Dermis microvascular lymphatic vessel endothelial cell (primary cell): ENCODE results near the gene TLE3. TPM values are rescaled to one million over a fixed set of nuclear protein-coding genes. Genes with fewer than 3 reads are reported as not detected.

ENCODE experiments used
- DNase-seq, 2 donors: peaks; one replicate each; pipeline versions ENCODE4 v3.0.0 to v3.0.0-alpha.2; 2010; ENCODE audit warnings: low read depth in 2 of 2
- total RNA-seq: library from RNA; depleted of rRNA; stranded (reverse); fragments of >200 nt; gene quantifications from 2 replicates; pipeline ENCODE4 v1.2.1, GENCODE V29; 2014

TLE3 gene
- total RNA-seq, 1 donor from 2014 or later, result 11.4 TPM

GRCh38 chr15:70084461-70084860 lies 13.3 kb downstream of the TLE3 start:
- DNase-seq, result no peak

- DNase-seq, result no peak
Observed at GRCh38 chr15:70083946-70084345, 13.8 kb downstream of the TLE3 start.

DNA sequence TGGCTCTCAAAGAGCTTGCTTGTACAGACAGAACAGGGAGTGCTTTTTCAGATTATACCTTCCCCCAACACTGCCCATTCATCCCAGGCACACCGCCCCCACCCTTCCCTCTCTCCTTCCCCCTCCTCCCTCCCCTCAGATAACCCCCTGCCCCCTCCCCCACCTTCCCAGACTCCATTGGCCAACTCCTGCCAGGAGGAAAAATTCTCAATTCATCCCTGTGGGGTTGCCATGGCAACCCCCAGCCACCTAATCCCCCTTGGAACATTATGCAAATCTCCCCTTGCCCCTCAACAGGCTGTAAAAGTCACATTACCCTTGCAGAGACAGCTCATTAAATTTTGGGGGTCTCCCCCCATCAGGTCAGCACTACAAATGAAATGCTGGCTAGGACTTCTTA lies 14.3 kb downstream of the TLE3 start:
- DNase-seq, result no peak

GRCh38 chr15:70082281-70082900 lies 15.3 kb downstream of the TLE3 start:
- DNase-seq, result no peak

- DNase-seq, result no peak
Observed at GRCh38 chr15:70081612-70082011, 16.1 kb downstream of the TLE3 start.

GRCh38 chr15:70080347-70080746 lies 17.4 kb downstream of the TLE3 start:
- DNase-seq, result no peak

DNA sequence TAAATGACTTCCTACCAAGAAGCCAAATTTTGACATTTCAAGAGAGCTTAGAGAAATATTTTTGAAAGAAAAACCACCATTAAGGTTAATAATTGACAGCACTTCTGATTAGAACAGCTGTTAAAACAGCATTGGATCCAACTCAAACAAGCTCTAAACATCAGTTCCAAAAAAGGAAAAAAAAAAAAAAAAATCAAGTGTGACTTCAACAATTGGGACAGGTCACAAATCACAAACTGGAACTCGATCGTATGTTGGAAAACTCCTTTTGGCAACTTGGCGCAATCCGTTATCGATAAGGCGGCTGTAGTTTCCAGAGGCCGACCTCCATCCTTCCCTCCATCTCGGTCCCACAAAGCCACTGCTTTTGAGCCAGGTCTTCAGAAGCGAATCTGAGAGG lies 17.8 kb downstream of the TLE3 start:
- DNase-seq, result no peak

GRCh38 chr15:70078578-70079417 lies 18.9 kb downstream of the TLE3 start:
- DNase-seq, result no peak

- no peak for DNase-seq
Observed at GRCh38 chr15:70077188-70078147, 20.2 kb downstream of the TLE3 start.

GRCh38 chr15:70074380-70074779 lies 23.3 kb downstream of the TLE3 start:
- no peak for DNase-seq

DNA sequence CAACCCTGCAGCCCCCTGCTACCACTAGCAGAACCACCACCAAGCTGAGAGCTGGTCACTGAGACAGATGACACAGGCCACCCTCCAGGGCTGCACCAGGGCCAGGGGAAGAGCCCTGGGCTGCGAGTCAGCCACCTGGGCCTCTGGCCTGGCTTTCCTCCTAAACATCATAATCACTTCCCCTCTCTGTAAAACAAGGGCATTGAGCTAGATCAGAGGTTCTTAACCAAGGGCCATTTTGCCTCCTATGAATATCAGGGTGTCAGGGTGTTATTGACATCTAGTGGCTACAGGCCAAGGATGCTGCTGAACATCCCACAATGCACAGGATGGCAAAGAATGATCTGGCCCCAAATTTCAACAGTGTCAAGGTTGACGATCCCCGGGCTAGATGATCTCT lies 25.2 kb downstream of the TLE3 start:
- DNase-seq, result no peak

- no peak for DNase-seq
Observed at GRCh38 chr15:70071799-70072198, 25.9 kb downstream of the TLE3 start.

DNA sequence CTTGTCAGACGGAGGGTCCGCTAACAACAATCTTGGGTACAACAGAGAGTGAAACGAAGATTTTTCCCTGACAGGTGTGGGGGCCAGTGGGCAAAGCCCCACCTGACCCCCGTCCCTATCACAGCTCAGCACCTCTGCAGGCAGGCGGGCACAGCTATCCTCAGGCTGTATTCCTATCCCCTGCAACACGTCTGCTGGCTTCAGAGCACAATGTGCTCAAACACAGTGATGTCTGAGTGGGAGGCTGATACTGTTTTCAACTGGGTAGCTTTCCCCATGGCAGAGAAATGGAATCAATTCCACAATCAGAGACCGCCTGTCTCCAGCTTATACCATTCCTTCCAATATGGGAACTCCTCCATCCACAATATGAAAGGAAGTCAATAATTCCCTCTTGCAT lies 28.0 kb downstream of the TLE3 start:
- DNase-seq, result no peak

DNA sequence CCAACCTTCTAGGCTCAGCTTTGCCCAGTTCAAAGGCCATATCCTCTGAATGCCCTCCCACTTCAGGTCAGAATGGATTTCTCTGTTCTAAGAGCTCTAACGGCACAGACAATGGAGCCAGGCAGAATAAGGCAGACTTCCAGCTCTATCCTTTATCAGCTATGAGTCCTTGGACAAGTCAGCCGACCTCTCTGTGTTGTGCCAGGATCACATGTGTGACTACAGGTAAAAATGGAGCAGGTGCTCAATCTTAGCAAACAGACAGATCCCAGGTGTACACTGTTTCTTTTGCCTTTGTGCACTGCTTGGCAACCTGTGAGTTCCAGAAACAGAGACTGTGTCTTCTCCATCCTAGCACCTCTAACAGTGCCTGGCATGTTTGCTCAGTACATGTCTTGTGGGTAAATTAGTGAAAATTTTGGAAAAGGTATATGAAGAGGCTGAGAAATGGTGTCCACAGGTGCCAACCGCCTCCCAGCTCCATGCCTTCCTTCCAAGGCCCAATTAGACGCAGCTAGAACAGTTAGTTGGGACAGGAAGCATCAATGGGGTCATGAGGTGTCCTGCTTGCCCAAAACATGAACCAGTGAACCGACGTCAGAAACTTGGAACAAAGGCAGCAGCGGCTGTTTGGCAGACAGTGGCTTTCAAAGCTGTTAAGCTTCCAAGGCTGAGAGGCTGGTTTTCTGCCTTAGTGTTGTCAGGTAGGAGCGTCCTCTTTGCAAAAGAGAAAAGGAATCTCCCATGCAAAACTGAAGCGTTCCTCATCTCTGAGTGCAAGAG lies 28.7 kb downstream of the TLE3 start:
- DNase-seq, result no peak

- DNase-seq, result no peak
Observed at GRCh38 chr15:70067681-70068080, 30.0 kb downstream of the TLE3 start.

GRCh38 chr15:70067011-70067410 lies 30.7 kb downstream of the TLE3 start:
- no peak for DNase-seq

DNA sequence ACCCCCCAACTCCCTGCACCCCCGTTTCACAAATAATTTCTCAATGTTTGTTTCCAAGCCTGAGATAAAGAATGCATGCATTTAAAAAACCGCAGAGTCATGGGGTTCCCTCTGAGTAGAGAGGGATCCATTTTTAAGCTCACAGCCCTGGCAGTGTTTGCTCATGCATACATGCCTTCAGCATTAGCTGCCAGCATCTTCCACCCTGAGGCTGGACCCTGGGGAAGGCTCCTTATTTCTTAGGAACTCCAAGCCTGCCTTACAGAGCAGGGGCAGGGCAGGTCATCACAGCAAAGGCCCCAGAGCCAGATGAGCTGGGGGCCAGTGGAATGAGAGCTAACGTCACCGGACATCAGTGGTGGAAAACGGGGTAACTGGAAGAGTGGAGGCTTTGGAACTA lies 31.3 kb downstream of the TLE3 start:
- no peak for DNase-seq

DNA sequence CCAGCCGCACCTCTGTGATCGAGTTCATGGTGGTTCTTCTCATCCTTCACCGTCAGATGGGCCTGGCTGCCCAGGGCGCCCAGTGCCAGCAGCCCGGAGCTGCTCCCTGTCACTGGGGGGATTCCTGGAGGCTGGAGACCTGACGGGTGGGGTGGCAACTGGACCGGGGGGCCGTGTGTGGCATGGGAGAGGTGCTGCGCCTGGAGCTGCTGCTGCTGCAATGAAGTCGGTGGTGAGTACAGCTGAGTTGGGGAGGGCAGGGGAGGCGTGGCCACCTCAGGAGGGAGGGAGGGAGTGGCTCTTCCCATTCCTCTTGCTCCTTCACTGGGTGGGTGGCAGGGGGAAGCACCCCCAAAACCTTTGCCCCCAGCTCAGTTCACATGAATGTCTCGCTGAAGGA lies 31.7 kb downstream of the TLE3 start:
- DNase-seq, result no peak

- no peak for DNase-seq
Observed at GRCh38 chr15:70065006-70065722, 32.6 kb downstream of the TLE3 start.

GRCh38 chr15:70064441-70064840 lies 33.3 kb downstream of the TLE3 start:
- DNase-seq, result no peak

- no peak for DNase-seq
Observed at GRCh38 chr15:70063980-70064379, 33.7 kb downstream of the TLE3 start.
